DND-41 (cell line): ENCODE results near the gene STXBP4.
"Not testable (repeated sequence)": the region's sequence is repeated elsewhere in the genome, so short reads cannot be mapped to it uniquely, and the experiment has no call there.

Experiments used
- ATAC-seq: fragments of 200-7000 bp; cut with Tn5 transposase; 3 replicates; pipeline ENCODE4 v1.9.1; 2021; ENCODE audit warnings: low read depth; ENCODE audit not compliant: insufficient read depth
- DNase-seq: peaks from one replicate; pipeline ENCODE4 v3.0.0-alpha.2; 2020
- H2AFZ ChIP-seq: 2 replicates; pipeline ENCODE4 v1.6.0; 2012; ENCODE audit warnings: low read depth, low read length
- H3K27ac ChIP-seq: 2 replicates; pipeline ENCODE4 v1.5.1; 2012; ENCODE audit warnings: low read length, inconsistent platforms
- H3K27me3 ChIP-seq: fragments of 200-600 bp; sonication (generic); 2 replicates; pipeline ENCODE4 v1.6.0; 2012; ENCODE audit warnings: low read length, mild to moderate bottlenecking, inconsistent platforms; ENCODE audit not compliant: insufficient read depth, poor library complexity
- H3K36me3 ChIP-seq: 2 replicates; pipeline ENCODE4 v1.5.1; 2012; ENCODE audit warnings: low read length, inconsistent platforms; ENCODE audit not compliant: insufficient read depth
- H3K4me1 ChIP-seq: 2 replicates; pipeline ENCODE4 v1.5.1; 2012; ENCODE audit warnings: mild to moderate bottlenecking, low read length; ENCODE audit not compliant: insufficient read depth
- H3K4me2 ChIP-seq: 2 replicates; pipeline ENCODE4 v1.6.0; 2012; ENCODE audit warnings: mild to moderate bottlenecking, moderate library complexity, low read length, inconsistent platforms; ENCODE audit not compliant: insufficient read depth
- H3K4me3 ChIP-seq, 2 experiments: fragments of 200-600 bp in 1 of 2; shearing (Covaris generic) in 1 of 2; 2 replicates each; pipeline ENCODE4 v1.5.1; 2012 to 2016; ENCODE audit warnings: inconsistent platforms in 2 of 2, low read length in 2 of 2, mild to moderate bottlenecking in 2 of 2, low read depth in 1 of 2, moderate library complexity in 1 of 2
- H3K79me2 ChIP-seq: 2 replicates; pipeline ENCODE4 v1.6.0; 2012; ENCODE audit warnings: low read length, inconsistent platforms; ENCODE audit not compliant: insufficient read depth
- H3K9ac ChIP-seq: 2 replicates; pipeline ENCODE4 v1.6.0; 2012; ENCODE audit warnings: low read depth, mild to moderate bottlenecking, inconsistent platforms, low read length, moderate library complexity
- H3K9me3 ChIP-seq: 2 replicates; pipeline ENCODE4 v1.5.1; 2012; ENCODE audit warnings: low read length, moderate library complexity, mild to moderate bottlenecking, inconsistent platforms; ENCODE audit not compliant: insufficient read depth, severe bottlenecking
- H4K20me1 ChIP-seq: 2 replicates; pipeline ENCODE4 v1.6.0; 2012; ENCODE audit warnings: low read length; ENCODE audit not compliant: insufficient read depth
- CTCF ChIP-seq: IDR thresholded peaks from 2 replicates; pipeline ENCODE4 v1.5.1; 2012; ENCODE audit warnings: borderline replicate concordance, low read length, moderate library complexity, mild to moderate bottlenecking; ENCODE audit not compliant: poor library complexity, severe bottlenecking; ENCODE audit errors: extremely low read depth
- EZH2 ChIP-seq: IDR thresholded peaks from 3 replicates; pipeline ENCODE4 v1.6.1; 2012; ENCODE audit warnings: borderline replicate concordance, low read depth, mild to moderate bottlenecking, moderate library complexity, low read length, inconsistent platforms; ENCODE audit not compliant: severe bottlenecking

STXBP4 gene

GRCh38 chr17:55072898-55073297, 104.3 kb downstream of the STXBP4 start:
- Histone ChIP-seq H4K20me1 (no peaks in the 10 kb centered on the region), H3K27ac (no peak overlapping the region), H3K4me1 (no peaks in the 10 kb centered on the region), H3K36me3 (peaks cover 3% of the 10 kb centered on the region; the same call in 1 of the 2 replicates), H3K79me2 (no peaks in the 10 kb centered on the region), H3K9me3 (no peaks in the 10 kb centered on the region), H3K4me3 (no peak overlapping the region), H2AFZ (no peak overlapping the region), H3K27me3 (no peaks in the 10 kb centered on the region), H3K4me2 (no peak overlapping the region), H3K9ac (no peak overlapping the region)
- TF ChIP-seq CTCF = no peak
- TF ChIP-seq EZH2 = no peak
- ATAC-seq (no peak), DNase-seq (no peak)

GRCh38 chr17:55073467-55073866, 104.9 kb downstream of the STXBP4 start:
- not testable (repeated sequence) for H3K79me2 ChIP-seq, DNase-seq, H3K27ac ChIP-seq, H3K27me3 ChIP-seq, H3K4me2 ChIP-seq, H3K36me3 ChIP-seq, H3K9me3 ChIP-seq, H2AFZ ChIP-seq, H4K20me1 ChIP-seq, ATAC-seq, H3K9ac ChIP-seq, H3K4me1 ChIP-seq, H3K4me3 ChIP-seq

GRCh38 chr17:55081559-55081958, 113.0 kb downstream of the STXBP4 start:
- Histone ChIP-seq H3K79me2 (no peaks in the 10 kb centered on the region), H3K9me3 (peaks cover 2% of the 10 kb centered on the region), H3K4me2 (no peak overlapping the region), H3K4me3 (no peak overlapping the region), H3K27ac (no peak overlapping the region), H4K20me1 (no peaks in the 10 kb centered on the region), H3K27me3 (no peaks in the 10 kb centered on the region), H3K36me3 (peaks cover 6% of the 10 kb centered on the region), H3K4me1 (no peaks in the 10 kb centered on the region), H3K9ac (no peak overlapping the region), H2AFZ (no peak overlapping the region)
- ATAC-seq (no peak), DNase-seq (no peak)
- no peak for TF ChIP-seq EZH2
- TF ChIP-seq CTCF = no peak

DNA sequence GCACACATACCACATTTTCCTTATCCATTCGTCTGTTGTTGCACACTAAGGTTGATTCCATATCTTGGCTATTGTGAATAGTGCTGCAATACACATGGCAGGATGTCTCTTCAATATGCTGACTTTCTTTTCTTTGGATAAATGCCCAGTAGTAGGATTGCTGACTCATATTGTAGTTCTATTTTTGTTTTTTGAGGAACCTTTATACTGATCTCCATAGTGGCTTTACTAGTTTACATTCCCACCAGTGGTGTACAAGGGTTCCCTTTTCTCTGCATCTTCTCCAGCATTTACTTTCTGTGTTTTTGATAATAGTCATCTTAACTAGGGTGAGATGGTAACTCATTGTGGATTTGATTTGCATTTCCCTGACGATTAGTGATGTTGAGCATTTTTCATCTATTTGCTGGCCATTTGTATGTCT, 118.1 kb downstream of the STXBP4 start:
- peaks cover 6% of the 10 kb centered on the region for H3K36me3 ChIP-seq
- no peaks in the 10 kb centered on the region for H3K79me2 ChIP-seq
- ATAC-seq = no peak
- TF ChIP-seq CTCF = no peak
- no peak for TF ChIP-seq EZH2
- H2AFZ ChIP-seq = no peak overlapping the region
- no peak overlapping the region for H3K9ac ChIP-seq
- no peaks in the 10 kb centered on the region for H4K20me1 ChIP-seq
- no peaks in the 10 kb centered on the region for H3K27me3 ChIP-seq
- H3K4me3 ChIP-seq = no peak overlapping the region
- no peak for DNase-seq
- H3K27ac ChIP-seq = no peak overlapping the region
- H3K4me1 ChIP-seq = peaks cover 6% of the 10 kb centered on the region
- no peak overlapping the region for H3K4me2 ChIP-seq
- peaks cover 2% of the 10 kb centered on the region for H3K9me3 ChIP-seq
